DMS114 treated with DMSO at 0.1 percent for 48 hours (cell line): ENCODE results near the gene PFDN1.

ENCODE experiments used
- DNase-seq: peaks from one replicate; lab custom pipeline; 2025; ENCODE audit not compliant: unreplicated experiment; lab: John Stamatoyannopoulos, UW

Gene PFDN1

GRCh38 chr5:140329739-140330481 lies 27.0 kb upstream of the PFDN1 start:
- no peak for DNase-seq

DNA sequence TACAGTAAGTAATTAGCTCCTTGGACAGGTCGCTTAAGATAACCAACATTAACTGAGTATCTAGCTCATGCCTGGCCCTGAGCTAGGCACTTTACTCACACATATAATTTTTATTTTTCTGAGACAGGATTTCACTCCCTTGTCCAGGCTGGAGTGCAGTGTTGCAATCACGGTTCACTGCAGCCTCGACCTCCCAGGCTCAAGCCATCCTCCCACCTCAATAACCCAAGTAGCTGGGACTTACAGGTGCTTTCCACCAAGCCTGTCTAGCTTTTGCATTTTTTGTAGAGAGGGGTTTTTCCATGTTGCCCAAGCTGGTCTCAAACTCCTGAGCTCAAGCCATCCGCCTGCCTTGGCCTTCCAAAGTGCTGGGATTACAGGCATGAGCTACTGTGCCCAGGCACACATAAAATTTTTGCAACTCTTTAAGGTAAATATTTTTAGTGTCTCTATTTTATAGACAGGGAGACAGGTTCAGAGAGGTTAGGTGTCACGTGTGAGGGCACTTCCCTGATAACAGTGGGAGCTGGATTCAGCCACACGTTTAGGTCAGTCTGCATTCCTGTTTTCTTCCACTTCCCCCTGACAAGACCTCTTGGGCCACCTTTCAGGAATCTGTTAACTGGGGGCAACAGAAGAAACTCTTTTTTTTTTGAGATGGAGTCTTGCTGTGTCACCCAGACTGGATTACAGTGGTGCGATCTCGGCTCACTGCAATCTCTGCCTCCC lies 25.3 kb upstream of the PFDN1 start:
- no peak for DNase-seq

- no peak for DNase-seq
These were observed 24.7 kb upstream of the PFDN1 start for GRCh38 chr5:140327589-140327988.

- DNase-seq, result no peak
These were observed 22.6 kb upstream of the PFDN1 start for GRCh38 chr5:140325486-140325885.

DNA sequence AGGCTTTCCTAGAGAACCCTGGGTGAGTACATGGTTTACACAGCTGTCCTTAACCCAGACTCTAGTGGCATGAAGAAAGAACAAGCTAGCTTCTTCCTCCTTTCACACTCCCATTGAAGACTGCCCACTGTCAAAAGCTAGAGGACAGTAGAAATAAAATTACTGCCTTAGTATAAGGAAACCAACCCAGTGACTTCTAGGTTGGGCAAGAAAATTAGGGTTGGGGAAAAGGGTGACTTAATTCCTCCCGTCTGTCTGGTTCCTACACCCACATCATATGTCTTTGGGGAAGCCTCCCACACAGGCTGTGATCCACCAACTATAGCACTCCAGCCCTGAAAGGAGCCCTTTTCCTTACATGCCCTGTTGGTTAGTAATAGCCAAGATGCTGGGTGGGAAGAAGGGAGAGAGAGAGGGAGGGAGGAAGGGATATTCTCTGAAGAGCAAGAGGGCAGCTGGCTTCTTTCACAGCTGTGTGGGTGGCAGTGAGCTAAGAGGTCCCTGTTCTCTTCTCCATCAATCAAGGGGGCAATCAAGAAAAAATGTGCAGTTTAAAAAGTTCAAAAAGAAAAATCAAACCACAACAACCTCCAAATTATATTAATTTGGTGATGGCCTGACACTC lies 21.8 kb upstream of the PFDN1 start:
- no peak for DNase-seq

- no peak for DNase-seq
These were observed 21.2 kb upstream of the PFDN1 start for GRCh38 chr5:140324041-140324600.

DNA sequence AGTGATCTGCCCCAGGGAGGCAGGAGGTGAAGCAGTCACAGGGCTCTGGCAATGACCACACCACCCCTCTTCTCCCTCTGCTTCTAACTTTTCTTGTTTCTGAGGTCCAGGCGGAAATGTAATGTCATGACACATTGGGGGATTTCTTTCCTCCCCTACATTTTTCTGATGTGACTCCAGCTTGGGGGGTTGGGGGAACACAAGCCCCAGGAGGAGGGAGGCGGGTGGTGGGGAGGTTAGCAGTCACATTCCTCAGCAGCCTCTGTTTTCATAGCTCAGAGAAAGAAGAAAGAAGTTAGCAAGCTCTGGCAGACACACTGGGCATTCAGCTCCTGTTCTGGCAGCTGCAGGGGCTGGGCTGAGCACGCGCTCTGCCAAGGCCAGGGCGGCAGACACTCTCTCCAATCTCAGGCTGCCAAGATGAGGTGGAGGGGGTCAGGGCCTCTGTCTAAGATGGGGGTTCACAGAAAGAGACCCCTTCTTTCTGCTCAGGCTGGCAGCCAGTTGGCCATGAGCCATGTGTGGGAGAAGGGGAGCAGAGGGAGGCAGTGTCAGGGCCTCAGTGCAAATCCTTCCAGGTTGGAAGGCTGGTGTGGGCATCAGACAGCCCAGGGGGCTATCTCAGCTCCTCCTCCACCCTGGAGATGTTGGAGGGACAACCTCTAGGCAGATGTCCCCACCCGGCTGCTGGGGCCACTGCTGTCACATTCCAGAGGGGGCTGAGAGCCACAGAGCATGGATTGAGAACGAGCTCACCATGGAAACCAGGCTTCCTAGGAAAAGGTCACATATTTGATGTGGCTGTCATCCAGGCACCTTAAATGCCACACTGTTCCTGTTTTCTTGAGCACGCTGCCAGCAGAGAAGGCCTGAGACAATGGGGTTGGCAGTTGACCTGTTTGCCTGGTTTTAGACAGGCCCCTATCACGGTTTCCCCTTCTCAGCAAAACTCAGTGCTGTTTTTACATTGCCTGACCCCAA lies 20.1 kb upstream of the PFDN1 start:
- DNase-seq, result no peak

- no peak for DNase-seq
These were observed 18.9 kb upstream of the PFDN1 start for GRCh38 chr5:140321796-140322195.

DNA sequence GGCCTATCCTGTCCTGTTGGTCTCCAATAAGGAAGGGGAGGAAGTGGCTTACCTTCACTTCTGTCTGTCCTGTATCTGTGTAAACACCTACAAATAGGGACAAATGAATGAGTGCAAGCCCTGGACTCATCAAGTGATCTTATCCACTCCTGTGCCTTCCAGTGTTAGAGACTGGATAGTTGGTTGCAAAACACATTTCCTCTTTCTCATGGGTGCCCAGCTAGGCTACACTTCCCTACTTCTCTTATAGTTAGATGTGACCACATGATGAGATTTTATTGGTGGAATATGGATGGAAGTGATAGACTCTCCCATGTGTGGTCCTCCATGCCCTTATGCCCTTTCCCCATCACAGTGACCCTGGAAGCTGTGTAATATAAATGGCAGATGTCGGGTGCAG lies 16.9 kb upstream of the PFDN1 start:
- no peak for DNase-seq

DNA sequence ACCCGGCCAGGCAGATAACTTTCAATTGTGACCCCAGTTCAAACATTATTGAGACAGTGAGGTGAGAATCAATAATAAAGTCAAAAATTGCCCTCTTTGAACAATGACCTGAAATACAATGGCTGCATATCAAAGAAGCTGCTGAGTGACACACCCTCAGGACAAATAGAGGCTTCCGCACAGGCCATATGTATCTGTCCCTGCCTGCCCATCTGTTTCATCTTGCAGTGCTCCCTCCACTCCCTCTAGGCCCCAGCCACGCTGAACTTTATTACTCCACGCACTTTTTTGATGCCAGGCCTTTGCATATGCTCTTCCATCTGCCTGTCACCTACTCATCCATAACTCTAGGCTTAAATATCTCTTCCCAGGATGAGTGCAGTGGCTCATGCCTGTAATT lies 15.9 kb upstream of the PFDN1 start:
- no peak for DNase-seq

- DNase-seq, result no peak
These were observed 15.0 kb upstream of the PFDN1 start for GRCh38 chr5:140317859-140318258.

- DNase-seq, result no peak
These were observed 9.9 kb upstream of the PFDN1 start for GRCh38 chr5:140312791-140313189.

GRCh38 chr5:140312067-140312790 lies 9.3 kb upstream of the PFDN1 start:
- no peak for DNase-seq

DNA sequence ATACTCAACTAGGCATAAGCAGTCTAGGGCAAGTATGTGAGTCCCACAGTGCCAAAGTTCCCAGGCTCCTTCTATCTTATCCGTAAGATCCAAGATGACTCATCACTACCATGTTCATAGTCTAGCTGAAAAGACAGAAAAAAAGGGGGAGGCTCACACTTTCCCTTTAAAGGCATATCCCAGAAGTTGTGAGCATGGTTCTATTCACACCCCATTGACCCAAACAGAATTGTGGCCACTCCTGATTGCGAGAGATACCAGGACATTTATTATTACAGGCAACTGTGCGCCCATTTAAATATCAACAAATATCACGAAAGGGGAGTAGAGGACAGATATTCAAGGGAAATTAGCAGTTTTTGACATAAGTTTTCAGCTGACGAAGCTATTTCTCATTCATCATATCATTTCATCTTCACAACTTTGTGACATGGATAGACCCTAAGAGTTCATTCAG lies 8.1 kb upstream of the PFDN1 start:
- no peak for DNase-seq

DNA sequence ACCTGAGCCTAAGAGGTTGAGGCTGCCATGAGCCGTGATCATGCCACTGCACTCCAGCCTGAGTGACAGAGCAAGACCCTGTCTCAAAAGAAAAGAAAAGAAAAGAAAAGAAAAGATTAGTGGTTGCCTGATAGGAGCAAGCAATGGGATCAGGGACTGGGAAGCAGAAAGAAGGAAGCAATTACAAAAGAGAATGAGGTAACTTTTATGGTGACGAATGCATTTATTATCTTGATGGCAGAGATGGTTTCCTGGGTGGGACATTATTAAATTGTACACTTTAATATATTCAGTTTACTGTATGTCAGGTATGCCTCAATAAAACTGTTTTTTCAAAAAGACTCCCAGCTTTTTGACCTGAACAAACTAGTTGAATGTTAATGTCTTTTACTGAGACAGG lies 7.5 kb upstream of the PFDN1 start:
- DNase-seq, result no peak

DNA sequence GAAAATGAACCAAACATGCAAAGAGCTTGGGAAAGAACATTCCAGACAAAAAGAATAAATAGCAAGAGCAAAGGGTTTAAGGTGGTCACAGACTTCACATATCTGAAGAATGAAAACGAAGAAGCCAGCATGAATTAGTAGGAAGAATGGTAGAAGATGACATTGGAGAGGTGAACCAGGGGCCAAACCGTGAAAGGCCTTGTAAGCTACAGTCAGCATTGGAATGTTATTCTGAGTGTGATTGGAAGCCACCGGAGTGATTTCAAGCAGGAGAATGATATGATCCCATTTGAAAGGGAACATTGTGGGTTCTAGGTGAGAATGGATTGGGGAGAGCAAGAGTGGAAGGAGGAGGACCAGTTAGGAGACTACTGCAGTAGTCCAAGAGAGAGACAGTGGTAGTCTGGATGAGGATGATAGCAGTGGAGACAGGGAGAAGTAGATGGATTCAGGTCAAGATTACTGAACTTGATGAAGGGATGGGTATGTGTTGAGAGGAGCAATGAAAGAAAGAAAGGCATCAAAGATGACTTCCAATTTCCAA lies 6.9 kb upstream of the PFDN1 start:
- no peak for DNase-seq

- DNase-seq, result no peak
These were observed 2.6 kb upstream of the PFDN1 start for GRCh38 chr5:140305471-140305870.

DNA sequence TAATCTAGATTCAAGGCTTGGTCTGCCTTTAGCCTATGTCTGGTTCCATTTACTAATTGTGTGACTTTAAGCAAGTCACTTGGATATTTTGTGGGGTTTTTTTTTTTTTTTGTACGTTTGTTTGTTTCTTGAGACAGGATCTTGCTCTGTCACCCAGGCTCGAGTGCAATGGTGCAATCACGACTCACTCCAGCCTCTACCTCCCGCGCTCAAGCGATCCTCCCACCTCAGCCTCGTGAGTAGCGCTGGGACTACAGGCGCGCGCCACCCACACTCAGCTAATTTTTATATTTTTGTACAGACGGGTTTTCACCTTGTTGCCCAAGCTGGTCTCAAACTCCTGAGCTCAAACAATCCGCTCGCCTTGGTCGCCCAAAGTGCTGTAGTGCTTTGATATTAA lies 1.1 kb upstream of the PFDN1 start:
- no peak for DNase-seq

- DNase-seq, result no peak
These were observed 1.8 kb downstream of the PFDN1 start for GRCh38 chr5:140301136-140301535.

DNA sequence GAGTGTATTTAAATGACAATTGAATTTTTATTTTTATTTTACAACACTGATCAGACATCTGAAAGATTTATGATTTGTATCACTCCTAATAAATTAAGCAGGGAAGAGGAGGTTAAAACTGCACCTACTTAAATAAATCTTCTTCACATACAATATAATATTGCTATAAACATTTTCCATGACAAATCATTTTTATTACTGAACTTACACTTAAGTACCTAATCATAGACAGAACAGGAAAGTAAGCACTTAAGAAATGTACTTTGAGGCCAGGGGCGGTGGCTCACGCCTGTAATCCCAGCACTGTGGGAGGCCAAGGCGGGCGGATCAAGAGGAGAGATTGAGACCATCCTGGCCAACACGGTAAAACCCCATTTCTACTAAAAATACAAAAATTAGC lies 3.8 kb downstream of the PFDN1 start:
- DNase-seq, result no peak
